Trophoblast cell (in vitro differentiated cells and primary cell): ENCODE results near the gene TTYH2.

Experiments used
- DNase-seq, 2 donors: peaks; one replicate each; pipeline ENCODE4 v3.0.0-alpha.2; 2016
- H2AFZ ChIP-seq: 2 replicates; pipeline ENCODE4 v1.6.1; 2013; ENCODE audit warnings: low read length, moderate library complexity, mild to moderate bottlenecking; ENCODE audit not compliant: insufficient read depth, poor library complexity
- H2AK5ac ChIP-seq: 2 replicates; pipeline ENCODE4 v1.6.1; 2013; ENCODE audit warnings: mild to moderate bottlenecking, low read length
- H2BK120ac ChIP-seq: 2 replicates; pipeline ENCODE4 v1.6.1; 2013; ENCODE audit warnings: low read length, mild to moderate bottlenecking, moderate library complexity; ENCODE audit not compliant: insufficient read depth, poor library complexity
- H2BK12ac ChIP-seq: 2 replicates; pipeline ENCODE4 v1.6.1; 2013; ENCODE audit warnings: mild to moderate bottlenecking, low read length, moderate library complexity
- H2BK5ac ChIP-seq: 2 replicates; pipeline ENCODE4 v1.6.1; 2013; ENCODE audit warnings: low read length, low read depth, moderate library complexity, mild to moderate bottlenecking; ENCODE audit not compliant: poor library complexity
- H3K14ac ChIP-seq: 2 replicates; pipeline ENCODE4 v1.6.1; 2013; ENCODE audit warnings: mild to moderate bottlenecking, low read length
- H3K18ac ChIP-seq: 2 replicates; pipeline ENCODE4 v1.6.1; 2013; ENCODE audit warnings: mild to moderate bottlenecking, low read length
- H3K23ac ChIP-seq: 2 replicates; pipeline ENCODE4 v1.6.1; 2013; ENCODE audit warnings: low read length
- H3K27ac ChIP-seq: 2 replicates; pipeline ENCODE4 v1.5.1; 2013; ENCODE audit warnings: low read depth, mild to moderate bottlenecking, inconsistent platforms, low read length, moderate library complexity
- H3K27me3 ChIP-seq: 2 replicates; pipeline ENCODE4 v1.6.1; 2013; ENCODE audit warnings: inconsistent platforms, mild to moderate bottlenecking, low read length, moderate library complexity; ENCODE audit not compliant: insufficient read depth
- H3K36me3 ChIP-seq, 2 experiments: 1 replicate in 1 of 2; 2 replicates in 1 of 2; pipeline ENCODE4 v1.6.1; 2013; ENCODE audit warnings: low read length in 2 of 2, mild to moderate bottlenecking in 2 of 2, moderate library complexity in 1 of 2; ENCODE audit not compliant: insufficient read depth in 2 of 2, control insufficient read depth in 1 of 2
- H3K4ac ChIP-seq: 2 replicates; pipeline ENCODE4 v1.6.1; 2013; ENCODE audit warnings: low read depth, mild to moderate bottlenecking, low read length, moderate library complexity
- H3K4me1 ChIP-seq, 2 experiments: 1 replicate in 1 of 2; 2 replicates in 1 of 2; pipeline ENCODE4 v1.6.1; 2013; ENCODE audit warnings: low read length in 2 of 2, mild to moderate bottlenecking in 2 of 2, moderate library complexity in 1 of 2; ENCODE audit not compliant: insufficient read depth in 2 of 2, control insufficient read depth in 1 of 2
- H3K4me2 ChIP-seq: 2 replicates; pipeline ENCODE4 v1.6.1; 2013; ENCODE audit warnings: inconsistent platforms, mild to moderate bottlenecking, low read length, moderate library complexity
- H3K4me3 ChIP-seq: 2 replicates; pipeline ENCODE4 v1.5.1; 2013; ENCODE audit warnings: mild to moderate bottlenecking, low read depth, low read length, inconsistent platforms
- H3K79me1 ChIP-seq: one replicate; pipeline ENCODE4 v1.6.1; 2013; ENCODE audit warnings: low read length
- H3K79me2 ChIP-seq: 2 replicates; pipeline ENCODE4 v1.6.1; 2013; ENCODE audit warnings: low read length, mild to moderate bottlenecking; ENCODE audit not compliant: control insufficient read depth, insufficient read depth, poor library complexity
- H3K9ac ChIP-seq: 2 replicates; pipeline ENCODE4 v1.6.1; 2013; ENCODE audit warnings: mild to moderate bottlenecking, low read length
- H3K9me3 ChIP-seq: 2 replicates; pipeline ENCODE4 v1.6.1; 2013; ENCODE audit warnings: low read depth, mild to moderate bottlenecking, control low read depth, inconsistent platforms, low read length; ENCODE audit not compliant: insufficient read depth
- H4K12ac ChIP-seq: 2 replicates; pipeline ENCODE4 v1.6.1; 2013; ENCODE audit warnings: low read depth, mild to moderate bottlenecking, low read length, moderate library complexity
- H4K8ac ChIP-seq: 2 replicates; pipeline ENCODE4 v1.6.1; 2013; ENCODE audit warnings: low read depth, mild to moderate bottlenecking, low read length, moderate library complexity
- H4K91ac ChIP-seq: one replicate; pipeline ENCODE4 v1.6.1; 2013; ENCODE audit warnings: low read depth, mild to moderate bottlenecking, low read length, moderate library complexity
- WGBS: extraction: QIAGEN DNeasy Blood & Tissue Kit; methylation state at CpG from one replicate; pipeline ENCODE4 v1.1.7; 2013; ENCODE audit warnings: missing lambda C conversion rate; ENCODE audit not compliant: insufficient read length, insufficient coverage; ENCODE audit errors: extremely low coverage; 5-methylcytosine and 5-hydroxymethylcytosine counted together

TTYH2 gene

DNA sequence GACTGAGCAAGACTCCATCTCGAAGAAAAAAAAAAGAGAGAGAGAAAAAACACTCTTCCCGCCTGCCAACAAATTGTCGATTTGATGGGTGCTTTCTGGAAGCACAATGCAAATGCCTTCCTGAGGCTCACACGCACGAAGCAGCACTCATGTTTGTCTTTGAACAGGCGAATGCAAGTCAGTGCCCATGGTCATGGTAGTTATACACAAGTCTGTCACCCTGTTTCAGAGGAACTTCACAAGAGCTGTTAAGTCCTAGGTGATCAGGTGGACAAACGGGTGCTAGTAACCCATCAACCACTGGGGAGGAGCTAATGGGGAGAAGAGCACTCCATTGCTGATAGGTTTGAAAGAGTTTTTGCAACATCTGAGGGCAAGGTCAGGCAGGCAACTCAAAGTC, 54.2 kb downstream of the TTYH2 start:
- Histone ChIP-seq H3K27me3 (no peaks in the 10 kb centered on the region), H2BK5ac (no peak overlapping the region), H2AFZ (no peak overlapping the region), H4K91ac (no peak overlapping the region), H3K23ac (peak overlapping the region; percentile 68), H2BK120ac (no peak overlapping the region), H3K79me2 (no peaks in the 10 kb centered on the region), H3K18ac (no peak overlapping the region), H4K12ac (no peak overlapping the region), H3K4me2 (no peak overlapping the region), H3K4me1 (no peaks in the 10 kb centered on the region), H3K36me3 (no peaks in the 10 kb centered on the region), H4K8ac (no peak overlapping the region), H3K14ac (no peak overlapping the region), H3K27ac (no peak overlapping the region), H3K9ac (no peak overlapping the region), H2BK12ac (no peak overlapping the region), H3K4ac (no peak overlapping the region), H3K4me3 (no peak overlapping the region), H3K9me3 (no peaks in the 10 kb centered on the region), H3K79me1 (no peaks in the 10 kb centered on the region), H2AK5ac (no peak overlapping the region)
- WGBS = no CpG with 5 or more reads among the region's 7 CpGs
- no peak for DNase-seq

DNA sequence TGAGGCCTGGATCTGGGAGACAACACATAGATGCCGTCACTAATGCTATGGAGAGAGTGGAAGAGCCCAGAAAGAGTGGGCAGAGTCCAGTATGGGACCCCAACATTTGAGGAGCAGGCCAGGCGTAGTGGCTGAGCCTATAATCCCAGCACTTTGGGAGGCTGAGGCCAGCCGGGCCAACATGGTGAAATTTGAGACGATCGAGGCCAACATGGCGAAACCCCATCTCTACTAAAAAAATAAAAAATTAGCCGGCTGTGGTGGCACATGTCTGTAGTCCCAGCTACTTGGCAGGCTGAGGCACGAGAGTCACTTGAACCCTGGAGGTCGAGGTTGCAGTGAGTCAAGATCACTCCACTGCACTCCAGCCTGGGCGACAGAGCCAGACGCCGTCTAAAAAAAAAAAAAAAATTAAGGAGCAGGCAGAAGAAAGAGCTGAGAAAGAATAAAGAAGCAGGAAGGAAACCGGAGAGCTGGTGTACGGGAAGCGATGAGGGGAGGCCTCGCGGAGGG, 54.7 kb downstream of the TTYH2 start:
- Histone ChIP-seq H2BK12ac (no peak overlapping the region), H2BK120ac (no peak overlapping the region), H4K8ac (no peak overlapping the region), H3K4me1 (no peaks in the 10 kb centered on the region), H3K27ac (no peak overlapping the region), H3K79me2 (no peaks in the 10 kb centered on the region), H2AK5ac (no peak overlapping the region), H3K4me2 (no peak overlapping the region), H3K4ac (no peak overlapping the region), H3K18ac (no peak overlapping the region), H3K23ac (no peak overlapping the region), H3K9ac (no peak overlapping the region), H4K12ac (no peak overlapping the region), H3K79me1 (no peaks in the 10 kb centered on the region), H4K91ac (no peak overlapping the region), H2BK5ac (no peak overlapping the region), H3K14ac (no peak overlapping the region), H2AFZ (no peak overlapping the region), H3K36me3 (no peaks in the 10 kb centered on the region), H3K4me3 (no peak overlapping the region), H3K27me3 (no peaks in the 10 kb centered on the region), H3K9me3 (no peaks in the 10 kb centered on the region)
- DNase-seq = no peak
- WGBS = no CpG with 5 or more reads among the region's 17 CpGs

DNA sequence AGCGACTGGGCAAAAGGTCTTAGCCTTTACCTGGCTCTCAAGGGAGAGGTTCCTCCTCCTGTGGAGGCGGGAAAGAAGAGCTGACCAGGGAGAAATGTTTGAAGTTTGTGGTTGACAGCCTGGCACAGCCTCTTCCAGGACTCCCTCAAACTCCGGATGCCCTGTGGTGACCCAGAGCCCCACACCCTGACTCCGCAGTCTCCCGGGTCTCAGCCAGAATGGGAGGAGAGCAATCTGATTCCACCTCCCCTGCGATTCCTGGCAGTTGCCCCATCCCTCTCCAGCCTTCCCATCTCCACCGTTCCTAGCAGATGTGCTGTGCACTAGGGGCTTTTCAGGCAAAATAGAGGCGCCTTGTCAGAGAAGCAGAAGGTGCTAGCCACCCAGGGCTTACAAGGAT, 55.2 kb downstream of the TTYH2 start:
- no peak overlapping the region for H4K91ac ChIP-seq

DNA sequence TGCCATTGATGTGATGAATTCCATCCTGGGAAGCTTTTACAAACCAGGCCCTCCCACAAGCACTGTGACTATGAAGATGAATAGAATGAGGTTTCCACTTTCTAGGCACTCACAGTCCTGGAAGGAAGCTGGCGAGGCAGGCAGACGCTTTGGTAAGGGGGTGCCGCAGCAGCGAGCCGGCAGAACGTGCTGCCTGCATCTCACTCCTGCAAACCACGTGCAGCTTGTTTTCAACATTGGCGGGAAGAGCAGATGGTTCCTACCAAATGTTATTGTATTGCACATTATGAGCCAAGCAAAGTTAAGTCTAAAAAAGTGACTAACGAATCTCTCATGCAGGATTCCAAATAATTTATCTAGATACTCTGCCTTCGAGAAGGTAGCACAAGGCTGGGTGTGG, 57.0 kb downstream of the TTYH2 start:
- Histone ChIP-seq H3K4me3 (no peak overlapping the region), H3K36me3 (no peaks in the 10 kb centered on the region), H4K12ac (no peak overlapping the region), H2BK5ac (no peak overlapping the region), H3K14ac (no peak overlapping the region), H3K23ac (no peak overlapping the region), H3K79me1 (no peaks in the 10 kb centered on the region), H3K9ac (no peak overlapping the region), H3K27ac (no peak overlapping the region), H3K79me2 (no peaks in the 10 kb centered on the region), H3K4me2 (no peak overlapping the region), H3K9me3 (no peaks in the 10 kb centered on the region), H2AK5ac (no peak overlapping the region), H4K8ac (no peak overlapping the region), H2AFZ (no peak overlapping the region), H2BK120ac (no peak overlapping the region), H3K18ac (no peak overlapping the region), H2BK12ac (no peak overlapping the region), H3K4me1 (peaks cover 0 to 2% of the 10 kb centered on the region in 2 experiments), H3K4ac (no peak overlapping the region), H4K91ac (no peak overlapping the region), H3K27me3 (peaks cover 10% of the 10 kb centered on the region)
- DNase-seq = no peak
- no CpG with 5 or more reads among the region's 10 CpGs for WGBS

More for the DNA sequence above, 55.2 kb downstream of the TTYH2 start:
- H3K23ac ChIP-seq = no peak overlapping the region
- no peaks in the 10 kb centered on the region for H3K27me3 ChIP-seq
- no peaks in the 10 kb centered on the region for H3K79me2 ChIP-seq
- H2BK12ac ChIP-seq = no peak overlapping the region
- H4K8ac ChIP-seq = no peak overlapping the region
- H3K4me1 ChIP-seq = no peaks in the 10 kb centered on the region
- H3K4me3 ChIP-seq = no peak overlapping the region
- DNase-seq = no peak
- WGBS = no CpG with 5 or more reads among the region's 8 CpGs
- no peak overlapping the region for H3K9ac ChIP-seq
- H2BK5ac ChIP-seq = no peak overlapping the region
- H4K12ac ChIP-seq = no peak overlapping the region
- H3K79me1 ChIP-seq = no peaks in the 10 kb centered on the region
- H2BK120ac ChIP-seq = no peak overlapping the region
- H3K27ac ChIP-seq = no peak overlapping the region
- no peaks in the 10 kb centered on the region for H3K36me3 ChIP-seq
- no peak overlapping the region for H3K4me2 ChIP-seq
- no peak overlapping the region for H3K4ac ChIP-seq
- no peak overlapping the region for H2AK5ac ChIP-seq
- H2AFZ ChIP-seq = no peak overlapping the region
- no peak overlapping the region for H3K14ac ChIP-seq
- no peaks in the 10 kb centered on the region for H3K9me3 ChIP-seq
- H3K18ac ChIP-seq = no peak overlapping the region
